Fibroblast of skin of left biceps (primary cell): ENCODE measurements around the gene COA3.

Experiments
- DNase-seq, 2 experiments: peaks; one replicate each; pipeline ENCODE4 v3.0.0-alpha.2; 2013; ENCODE audit warnings: low read depth in 2 of 2

COA3 gene, protein sequence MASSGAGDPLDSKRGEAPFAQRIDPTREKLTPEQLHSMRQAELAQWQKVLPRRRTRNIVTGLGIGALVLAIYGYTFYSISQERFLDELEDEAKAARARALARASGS

DNA sequence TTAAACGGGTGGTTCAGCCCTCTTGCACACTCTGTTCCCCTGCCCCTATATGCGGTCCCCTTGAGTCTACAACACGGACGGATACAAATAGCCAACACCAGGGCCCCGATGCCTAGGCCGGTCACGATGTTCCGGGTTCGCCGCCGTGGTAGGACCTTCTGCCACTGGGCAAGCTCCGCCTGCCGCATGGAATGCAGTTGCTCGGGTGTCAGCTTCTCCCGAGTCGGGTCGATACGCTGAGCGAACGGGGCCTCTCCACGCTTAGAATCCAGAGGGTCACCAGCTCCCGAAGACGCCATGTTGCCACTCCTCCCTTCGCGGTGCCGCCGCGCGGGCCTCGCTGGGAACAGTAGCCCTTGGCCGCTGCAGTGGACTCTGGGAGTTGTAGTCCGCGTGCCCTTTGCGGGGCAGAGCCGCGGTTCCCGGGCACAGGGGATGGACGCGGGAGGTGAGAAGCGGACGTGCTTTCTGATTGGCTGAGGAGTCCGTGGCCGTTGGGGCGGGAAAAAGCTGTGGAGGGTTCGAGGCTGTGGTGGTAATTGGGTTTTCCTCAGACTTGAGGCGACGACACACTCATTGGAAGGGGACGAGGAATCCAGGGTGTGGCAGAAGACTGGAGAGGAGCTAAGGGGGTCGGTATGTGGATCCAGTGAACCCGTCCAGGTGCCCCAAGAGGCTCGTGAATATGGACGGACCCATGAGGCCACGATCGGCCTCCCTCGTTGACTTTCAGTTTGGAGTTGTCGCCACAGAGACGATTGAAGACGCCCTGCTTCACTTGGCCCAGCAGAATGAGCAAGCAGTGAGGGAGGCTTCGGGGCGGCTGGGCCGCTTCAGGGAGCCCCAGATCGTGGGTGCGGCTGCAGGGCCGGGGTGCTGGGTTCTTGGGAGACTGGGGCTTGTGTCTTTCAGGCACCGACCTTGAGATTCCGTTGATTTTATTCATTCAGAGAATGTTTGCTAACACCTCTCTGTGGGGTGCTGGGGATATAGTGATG, at the start of gene COA3, which contains the start of gene CNTD1:
Gene COA3 (minus strand): TSS at position 322 of the 998 bp plus-strand sequence. CDS start 23 bp downstream, at position 299.
Gene CNTD1 (plus strand): TSS at position 479 of the 998 bp plus-strand sequence. CDS start 207 bp downstream, at position 686.
- peak; percentile 50 to 55 for DNase-seq

DNA sequence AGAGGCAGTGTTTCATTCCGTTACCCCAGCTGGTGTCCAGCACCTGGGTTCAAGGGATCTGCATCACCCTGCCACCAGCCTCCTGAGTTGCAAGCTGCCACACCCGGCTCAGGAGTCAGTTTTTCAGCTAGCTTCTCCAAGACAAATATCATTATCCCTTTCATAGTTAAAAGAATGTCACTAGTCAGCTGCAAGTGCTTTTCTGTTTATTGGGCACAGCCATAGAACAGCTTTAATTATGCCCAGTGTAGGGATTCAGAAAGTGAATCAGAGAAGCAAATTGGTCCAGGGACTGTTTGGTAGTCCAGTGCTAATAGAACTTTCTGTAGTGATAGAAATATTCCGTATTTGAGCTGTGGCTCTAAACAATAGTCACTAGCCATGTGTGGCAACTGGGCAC, 49.6 kb upstream of the COA3 start:
- no peak for DNase-seq

GRCh38 chr17:42846594-42847280, 48.2 kb upstream of the COA3 start:
- DNase-seq: no peak

- no peak for DNase-seq
Observed at GRCh38 chr17:42845918-42846593, 47.6 kb upstream of the COA3 start.

GRCh38 chr17:42845556-42845917, 47.0 kb upstream of the COA3 start:
- no peak for DNase-seq

GRCh38 chr17:42844761-42845555, 46.5 kb upstream of the COA3 start:
- no peak for DNase-seq

DNA sequence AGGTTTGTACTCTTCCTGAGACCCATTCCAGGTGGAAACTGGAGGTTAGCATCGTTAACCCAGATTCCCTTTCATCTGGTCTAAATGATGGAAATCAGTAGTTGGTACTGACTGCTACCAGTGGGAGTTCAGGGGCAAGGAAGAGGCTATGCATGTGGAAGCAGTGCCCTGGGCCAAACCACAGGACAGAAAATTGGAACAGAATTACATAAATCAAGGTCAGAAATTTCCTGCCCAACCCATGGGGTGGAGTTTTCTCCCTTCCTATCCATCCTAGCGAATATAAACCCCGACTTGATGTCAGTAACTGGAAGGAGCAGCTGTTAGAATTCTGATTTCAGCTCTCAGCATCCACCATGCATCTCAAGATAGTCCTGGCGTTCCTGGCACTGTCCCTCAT, 45.8 kb upstream of the COA3 start, which contains the start of gene AOC2:
Gene AOC2 (plus strand): TSS at position 310 of the 400 bp plus-strand sequence. CDS start 47 bp downstream, at position 357.
- no peak for DNase-seq

DNA sequence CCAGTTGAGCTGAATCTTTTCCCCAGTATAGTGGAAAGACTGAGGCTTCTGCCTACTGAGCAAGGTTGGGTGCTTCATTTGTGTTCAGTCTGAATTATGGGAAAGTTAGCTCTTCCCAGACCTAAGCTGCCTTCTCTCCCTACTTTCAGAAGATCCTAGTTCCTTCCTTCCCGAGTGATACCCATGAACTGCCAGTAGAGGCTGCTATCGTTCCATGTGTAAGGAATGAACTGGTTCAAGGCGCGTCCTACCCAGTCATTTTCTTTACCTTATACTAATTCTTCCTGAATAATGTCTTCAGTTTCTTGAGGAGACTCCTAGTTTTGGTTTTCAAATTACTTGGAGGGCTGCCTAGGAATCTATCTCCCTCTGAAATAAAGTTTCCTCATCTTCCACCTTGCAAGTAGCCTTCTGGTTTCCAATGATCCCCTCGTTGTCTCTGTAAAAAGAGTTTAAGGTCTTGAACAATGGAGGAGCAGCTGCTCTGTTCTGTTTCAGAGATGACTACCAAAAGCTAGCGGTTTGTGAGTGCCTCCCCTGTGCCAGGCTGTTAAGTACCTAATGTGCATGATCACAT, 44.9 kb upstream of the COA3 start:
- peak; percentile 20 to 26 for DNase-seq

GRCh38 chr17:42841975-42842685, 43.6 kb upstream of the COA3 start:
- no peak for DNase-seq

DNA sequence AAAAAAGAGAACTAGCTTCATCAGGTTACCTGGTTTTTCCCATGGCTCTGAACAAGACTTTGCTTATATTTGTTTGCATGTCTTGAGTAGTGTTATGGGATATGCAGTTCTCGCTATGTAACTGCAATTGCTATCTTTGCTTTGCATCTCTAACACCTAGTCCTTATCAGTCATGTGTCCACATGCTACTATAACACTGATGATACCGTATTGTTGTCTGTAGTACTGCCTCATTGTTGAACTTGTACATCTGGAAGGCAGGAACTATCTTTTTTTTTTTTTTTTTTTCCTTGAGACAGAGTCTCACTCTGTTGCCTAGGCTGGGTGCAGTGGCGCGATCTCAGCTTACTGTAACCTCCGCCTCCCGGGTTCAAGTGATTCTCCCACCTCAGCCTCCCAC, 37.2 kb upstream of the COA3 start:
- no peak for DNase-seq

GRCh38 chr17:42833767-42834422, 35.4 kb upstream of the COA3 start:
- no peak for DNase-seq

DNA sequence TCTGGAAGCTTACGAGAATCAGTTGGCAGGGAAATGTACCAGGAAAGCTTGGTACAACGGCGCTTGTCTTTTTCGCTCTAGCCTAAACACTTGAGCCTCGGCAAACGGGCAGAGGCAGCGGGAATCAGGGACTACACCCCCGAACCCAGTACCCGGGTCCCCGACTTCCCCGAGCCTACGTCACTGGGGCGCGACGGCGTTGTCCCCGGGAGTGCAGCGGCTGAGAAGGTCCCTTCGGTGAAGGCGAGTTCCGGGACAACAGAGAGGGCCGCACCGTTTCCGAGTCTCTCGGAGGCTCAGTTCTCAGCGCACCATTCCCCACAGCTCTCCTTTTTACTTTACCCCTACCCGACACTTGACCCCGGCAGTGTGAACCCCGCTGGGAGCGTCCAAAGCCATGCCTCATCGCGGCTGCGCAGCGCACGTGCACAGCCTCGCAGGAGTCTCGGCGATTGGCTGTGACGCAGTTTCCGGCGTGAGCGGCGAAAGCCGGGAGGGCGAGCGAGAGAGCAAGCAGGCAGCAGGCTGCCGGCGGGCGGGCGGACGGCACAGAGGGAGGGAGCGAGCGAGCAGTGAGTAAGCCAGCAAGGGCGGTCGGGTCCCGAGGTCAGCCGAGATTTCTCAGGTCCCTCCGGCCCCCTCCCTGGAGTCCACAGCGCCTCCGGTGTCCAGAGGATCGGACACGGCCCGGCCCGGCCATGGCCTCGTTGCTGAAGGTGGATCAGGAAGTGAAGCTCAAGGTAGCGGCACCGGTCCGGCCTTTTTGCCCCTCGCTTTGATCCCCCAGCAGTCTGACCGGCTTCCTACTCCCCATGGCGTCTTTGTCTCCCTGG, 34.6 kb upstream of the COA3 start, which contains the start of gene PSME3:
Gene PSME3 (plus strand): TSS at position 464 of the 833 bp plus-strand sequence. CDS start 235 bp downstream, at position 699.
- DNase-seq: peak; percentile 49 to 58

- DNase-seq: no peak
Observed at GRCh38 chr17:42832213-42832933, 33.9 kb upstream of the COA3 start.

- no peak for DNase-seq
Observed at GRCh38 chr17:42830971-42831370, 32.5 kb upstream of the COA3 start.

DNA sequence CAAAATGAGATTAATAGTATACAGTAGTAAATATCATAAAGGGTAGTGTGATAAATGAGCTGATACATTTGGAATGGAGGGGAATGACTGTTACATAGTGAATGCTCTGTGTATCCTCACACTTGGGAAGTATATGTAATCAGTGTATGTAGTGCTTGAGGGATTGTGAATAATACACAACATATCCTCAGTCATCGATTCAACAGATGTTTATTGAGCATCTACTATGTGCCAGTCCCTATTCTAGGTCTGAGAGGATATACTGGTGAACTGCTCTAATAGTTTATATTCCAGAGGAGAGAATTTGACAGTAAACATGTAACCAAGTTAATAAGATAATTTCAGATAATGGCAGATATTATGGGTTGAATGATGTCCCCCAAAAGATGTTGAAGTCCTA, 29.0 kb upstream of the COA3 start:
- DNase-seq: no peak

DNA sequence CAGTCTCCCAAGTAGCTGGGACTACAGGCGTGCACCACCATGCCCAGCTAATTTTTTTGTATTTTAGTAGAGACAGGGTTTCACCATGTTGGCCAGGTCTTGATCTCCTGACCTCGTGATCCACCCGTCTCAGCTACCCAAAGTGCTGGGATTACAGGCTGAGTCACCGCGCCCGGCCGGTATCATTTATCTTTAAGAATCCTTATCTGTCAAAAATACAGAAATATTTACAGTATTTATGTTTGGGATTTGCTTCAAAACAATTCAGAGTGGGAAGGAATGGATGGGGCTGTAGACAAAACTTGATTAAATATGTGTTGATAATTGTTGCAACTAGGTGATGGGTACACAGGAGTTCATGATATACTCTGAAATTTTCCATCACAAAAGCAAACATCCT, 22.7 kb upstream of the COA3 start:
- no peak for DNase-seq

GRCh38 chr17:42819939-42820535, 21.5 kb upstream of the COA3 start:
- DNase-seq: no peak
